Natural killer cell (primary cell): Measurements from ENCODE around the gene PAFAH1B1. TPM values are rescaled to one million over a fixed set of nuclear protein-coding genes. Genes with fewer than 3 reads are reported as not detected.

Experiments
- ATAC-seq, 3 donors: fragments of 150-1000 bp in 2 of 3; fragments of 200-7000 bp in 1 of 3; cut with Tn5 transposase; 1 replicate in 1 of 3; 2 replicates in 2 of 3; pipeline ENCODE4 v1.10.0; 2021; ENCODE audit warnings: mild to moderate bottlenecking in 2 of 3, moderate library complexity in 2 of 3
- DNase-seq, 2 donors: peaks; one replicate each; pipeline versions ENCODE4 v3.0.0 to v3.0.0-alpha.2; 2013 to 2021; ENCODE audit warnings: mixed read lengths in 1 of 2
- H3K27ac ChIP-seq: one replicate; pipeline ENCODE4 v1.5.1; 2013; ENCODE audit warnings: mild to moderate bottlenecking, low read length
- H3K27me3 ChIP-seq: one replicate; pipeline ENCODE4 v1.6.1; 2013; ENCODE audit warnings: low read length; ENCODE audit not compliant: control insufficient read depth, insufficient read depth
- H3K36me3 ChIP-seq: one replicate; pipeline ENCODE4 v1.6.1; 2013; ENCODE audit warnings: low read length; ENCODE audit not compliant: control insufficient read depth, insufficient read depth
- H3K4me1 ChIP-seq: one replicate; pipeline ENCODE4 v1.6.1; 2013; ENCODE audit warnings: low read length; ENCODE audit not compliant: control insufficient read depth, insufficient read depth
- H3K4me3 ChIP-seq: one replicate; pipeline ENCODE4 v1.5.1; 2013; ENCODE audit warnings: low read length
- H3K9me3 ChIP-seq: one replicate; pipeline ENCODE4 v1.6.1; 2013; ENCODE audit warnings: low read length; ENCODE audit not compliant: control insufficient read depth, insufficient read depth
- H3K27ac Mint-ChIP-seq, 2 donors: one replicate each; pipeline ENCODE4 v1.8.0; 2022; ENCODE audit warnings: mild to moderate bottlenecking in 2 of 2, mixed read lengths in 2 of 2, moderate library complexity in 1 of 2
- H3K27me3 Mint-ChIP-seq, 2 donors: one replicate each; pipeline ENCODE4 v1.8.0; 2022; ENCODE audit warnings: low read depth in 2 of 2, mixed read lengths in 2 of 2
- H3K36me3 Mint-ChIP-seq: one replicate; pipeline ENCODE4 v1.8.0; 2022; ENCODE audit warnings: mixed read lengths
- H3K4me1 Mint-ChIP-seq, 2 donors: one replicate each; pipeline ENCODE4 v1.8.0; 2022; ENCODE audit warnings: mixed read lengths in 2 of 2
- H3K4me3 Mint-ChIP-seq: one replicate; pipeline ENCODE4 v1.8.0; 2022; ENCODE audit warnings: mild to moderate bottlenecking, moderate library complexity, mixed read lengths
- H3K9me3 Mint-ChIP-seq, 2 donors: one replicate each; pipeline ENCODE4 v1.8.0; 2022; ENCODE audit warnings: mixed read lengths in 2 of 2
- WGBS: methylation state at CpG from one replicate; pipeline ENCODE4 v1.1.7; 2013; ENCODE audit warnings: missing lambda C conversion rate; ENCODE audit not compliant: insufficient coverage; 5-methylcytosine and 5-hydroxymethylcytosine counted together
- intact Hi-C: fragments of 100-400 bp; cut with micrococcal nuclease; formaldehyde crosslinking; loops from one replicate; pipeline ENCODE4 v1.14.2; 2022
- total RNA-seq, 4 donors: library from RNA; stranded (reverse); fragments of 120-200 nt in 1 of 4; gene quantifications; one replicate each; pipeline versions ENCODE4 v1.2.3 to v1.2.4, GENCODE V29; 2013 to 2022
- TF ChIP-seq, protein P1 (sequence below): fragments of 200-600 bp; IDR thresholded peaks from one replicate; pipeline ENCODE4 v1.8.0; 2022; ENCODE audit warnings: antibody characterized with exemption

Gene PAFAH1B1
- total RNA-seq, 3 donors from 2014 or later (not counting 1 experiment from before 2014, with no cell fraction given) = 138 to 176 (median 165) TPM

DNA sequence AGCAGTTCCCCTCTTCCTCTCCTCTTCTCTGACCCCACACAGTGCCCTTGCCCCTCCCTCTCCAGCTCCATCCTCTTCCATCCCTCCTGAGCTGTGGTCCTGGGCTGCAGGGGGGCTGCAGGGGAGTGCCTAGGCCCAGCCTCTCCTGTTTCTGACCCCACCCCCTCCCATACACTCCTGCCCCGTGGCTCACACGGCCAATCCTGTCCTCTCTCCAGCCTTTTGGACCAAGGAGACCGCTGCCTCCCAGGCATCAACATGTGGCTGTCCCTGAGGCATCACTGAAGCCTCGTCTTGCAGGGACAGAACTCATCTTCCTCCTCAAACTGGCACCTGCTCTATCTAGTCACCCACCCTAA, 111.4 kb downstream of the PAFAH1B1 start:
- Mint-ChIP-seq H3K27ac (peak overlapping the region in 1 of 2 donors; percentile 64), H3K36me3 (no peaks in the 10 kb centered on the region), H3K27me3 (no peaks in the 10 kb centered on the region), H3K9me3 (no peaks in the 10 kb centered on the region), H3K4me1 (peaks cover 15 to 34% of the 10 kb centered on the region in 2 donors), H3K4me3 (no peak overlapping the region)
- Histone ChIP-seq H3K9me3 (no peaks in the 10 kb centered on the region), H3K27ac (no peak overlapping the region), H3K36me3 (peaks cover 24% of the 10 kb centered on the region), H3K4me3 (no peak overlapping the region), H3K27me3 (no peaks in the 10 kb centered on the region), H3K4me1 (peaks cover 58% of the 10 kb centered on the region)
- intact Hi-C loops = no loop called here
- no peak for DNase-seq
- no peak for ATAC-seq
- TF ChIP-seq, protein P1, sequence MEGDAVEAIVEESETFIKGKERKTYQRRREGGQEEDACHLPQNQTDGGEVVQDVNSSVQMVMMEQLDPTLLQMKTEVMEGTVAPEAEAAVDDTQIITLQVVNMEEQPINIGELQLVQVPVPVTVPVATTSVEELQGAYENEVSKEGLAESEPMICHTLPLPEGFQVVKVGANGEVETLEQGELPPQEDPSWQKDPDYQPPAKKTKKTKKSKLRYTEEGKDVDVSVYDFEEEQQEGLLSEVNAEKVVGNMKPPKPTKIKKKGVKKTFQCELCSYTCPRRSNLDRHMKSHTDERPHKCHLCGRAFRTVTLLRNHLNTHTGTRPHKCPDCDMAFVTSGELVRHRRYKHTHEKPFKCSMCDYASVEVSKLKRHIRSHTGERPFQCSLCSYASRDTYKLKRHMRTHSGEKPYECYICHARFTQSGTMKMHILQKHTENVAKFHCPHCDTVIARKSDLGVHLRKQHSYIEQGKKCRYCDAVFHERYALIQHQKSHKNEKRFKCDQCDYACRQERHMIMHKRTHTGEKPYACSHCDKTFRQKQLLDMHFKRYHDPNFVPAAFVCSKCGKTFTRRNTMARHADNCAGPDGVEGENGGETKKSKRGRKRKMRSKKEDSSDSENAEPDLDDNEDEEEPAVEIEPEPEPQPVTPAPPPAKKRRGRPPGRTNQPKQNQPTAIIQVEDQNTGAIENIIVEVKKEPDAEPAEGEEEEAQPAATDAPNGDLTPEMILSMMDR = no peak
- WGBS = 87% methylated on average over 4 of the region's 4 CpGs

DNA sequence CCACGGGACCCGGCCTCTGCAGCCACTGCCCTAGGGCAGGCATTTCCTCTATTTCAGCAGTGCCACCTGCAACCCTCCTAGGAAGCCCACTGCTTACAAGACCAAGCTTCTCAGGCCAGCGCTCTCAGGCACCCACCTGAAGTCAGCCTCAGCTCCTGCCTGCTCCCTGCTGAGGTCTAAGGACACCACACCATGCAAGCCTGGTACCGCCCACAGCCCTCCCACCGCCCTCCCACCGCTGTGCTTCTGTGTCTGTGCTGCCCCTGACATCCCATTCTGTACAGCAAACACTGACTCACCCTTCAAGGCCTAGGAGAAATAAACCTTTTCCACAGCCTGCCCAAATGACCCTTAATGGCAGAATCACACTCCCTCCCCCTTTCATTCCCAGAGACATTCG, 111.8 kb downstream of the PAFAH1B1 start:
- Mint-ChIP-seq H3K4me1 (peaks cover 19 to 38% of the 10 kb centered on the region in 2 donors), H3K27me3 (no peaks in the 10 kb centered on the region), H3K27ac (peak overlapping the region in 1 of 2 donors; percentile 64), H3K36me3 (no peaks in the 10 kb centered on the region), H3K4me3 (no peak overlapping the region), H3K9me3 (no peaks in the 10 kb centered on the region)
- Histone ChIP-seq H3K9me3 (no peaks in the 10 kb centered on the region), H3K4me1 (peaks cover 62% of the 10 kb centered on the region), H3K36me3 (peaks cover 20% of the 10 kb centered on the region), H3K4me3 (no peak overlapping the region), H3K27ac (no peak overlapping the region), H3K27me3 (no peaks in the 10 kb centered on the region)
- ATAC-seq = no peak
- WGBS = 88% methylated on average over 7 of the region's 7 CpGs
- intact Hi-C loops = no loop called here
- TF ChIP-seq, protein P1 = no peak
- DNase-seq = no peak

DNA sequence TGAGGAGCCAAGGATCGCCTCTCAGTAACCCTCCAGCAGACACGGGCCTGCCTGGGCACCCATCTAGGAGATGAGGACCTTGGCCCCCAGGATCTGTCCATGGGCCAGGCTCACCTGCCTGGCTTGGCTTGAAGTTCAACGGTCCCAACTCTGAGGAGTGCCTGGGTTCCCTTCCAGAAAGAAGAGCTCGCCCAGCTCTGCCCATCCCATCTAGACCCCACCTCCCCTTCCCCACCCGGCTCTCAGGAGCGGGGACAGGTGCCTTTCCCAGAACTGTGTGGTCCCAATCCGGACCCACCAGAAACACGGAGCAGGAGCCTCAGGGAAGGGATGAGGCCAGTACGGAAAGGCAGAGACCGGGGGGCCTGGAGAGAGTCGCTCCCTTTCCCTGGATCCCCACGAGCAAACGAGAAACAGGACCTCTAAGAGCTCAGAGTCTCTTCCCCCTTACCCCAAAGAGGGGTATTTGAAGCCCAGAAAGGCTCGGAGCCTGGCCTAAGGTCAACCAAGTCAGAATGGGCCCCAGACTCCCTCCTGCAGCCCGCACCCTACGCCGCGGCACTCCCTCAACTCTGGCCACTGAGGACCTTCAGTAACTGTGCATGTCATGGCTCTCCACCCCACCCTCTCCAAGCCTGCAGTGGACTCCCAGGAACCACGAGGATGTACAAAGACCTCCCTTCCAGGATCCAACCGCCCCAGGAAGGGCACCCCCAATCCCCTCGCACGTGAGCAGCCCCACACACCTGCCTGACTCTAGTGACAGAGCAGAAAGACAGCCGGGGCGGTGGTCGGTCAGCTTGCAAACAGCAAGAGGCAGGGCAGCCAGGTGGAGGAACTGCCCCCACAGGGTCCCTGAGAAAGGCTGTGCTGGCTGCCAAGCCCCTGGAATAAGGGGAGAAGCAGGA, 112.7 kb downstream of the PAFAH1B1 start:
- Mint-ChIP-seq H3K27ac (peak overlapping the region in 1 of 2 donors; percentile 64), H3K4me3 (no peak overlapping the region), H3K36me3 (no peaks in the 10 kb centered on the region), H3K9me3 (no peaks in the 10 kb centered on the region), H3K27me3 (no peaks in the 10 kb centered on the region), H3K4me1 (peaks cover 25 to 44% of the 10 kb centered on the region in 2 donors)
- H3K36me3 ChIP-seq = peaks cover 15% of the 10 kb centered on the region
- no peak overlapping the region for H3K27ac ChIP-seq
- H3K27me3 ChIP-seq = no peaks in the 10 kb centered on the region
- no peak for ATAC-seq
- intact Hi-C loops = no loop called here
- 93% methylated on average over 25 of the region's 25 CpGs for WGBS
- no peak overlapping the region for H3K4me3 ChIP-seq
- no peak for DNase-seq
- TF ChIP-seq, protein P1 = no peak
- peaks cover 70% of the 10 kb centered on the region for H3K4me1 ChIP-seq
- H3K9me3 ChIP-seq = no peaks in the 10 kb centered on the region
